Endothelial cell of umbilical vein (primary cell): ENCODE measurements around the gene PPP2R2C. TPM values are rescaled to one million over a fixed set of nuclear protein-coding genes. Genes with fewer than 3 reads are reported as not detected.

Experiments
- BruUV-seq: library from RNA; stranded (reverse); fragments of 400-500 nt; replicated peaks from 2 replicates; lab custom pipeline; 2021; lab: Mats Ljungman, UMichigan
- CTCF ChIA-PET: fragments of 300-600, 350-600 bp; sonication (Branson Sonifier 250); formaldehyde crosslinking; loops from one replicate; lab custom pipeline; 2021; ENCODE audit warnings: antibody characterized with exemption, inconsistent platforms; lab: Charles Lee
- POLR2A ChIA-PET: fragments of 300-600, 350-600 bp; sonication (Branson Sonifier 250); formaldehyde crosslinking; loops from one replicate; lab custom pipeline; 2021; ENCODE audit warnings: antibody characterized with exemption, inconsistent platforms; lab: Charles Lee
- DNase-seq: peaks from one replicate; pipeline ENCODE4 v3.0.0-alpha.2; 2011; ENCODE audit warnings: low read depth, low spot score
- FAIRE-seq: peaks from 2 replicates; lab custom pipeline; 2011; peaks lifted over from hg19 to GRCh38; lab: Jason Lieb, UNC
- H2AFZ ChIP-seq: 2 replicates; pipeline ENCODE4 v1.6.0; 2012; ENCODE audit warnings: low read depth, low read length, control low read depth, inconsistent platforms
- H3K27ac ChIP-seq: 2 replicates; pipeline ENCODE4 v1.5.1; 2011; ENCODE audit warnings: low read depth, mild to moderate bottlenecking, control low read depth, low read length, moderate library complexity; ENCODE audit not compliant: insufficient read depth
- H3K27me3 ChIP-seq, 2 experiments: 2 replicates each; pipeline versions ENCODE4 v1.6.0 to v1.6.1; 2011; ENCODE audit warnings: low read length in 2 of 2, mixed read lengths in 1 of 2; ENCODE audit not compliant: control insufficient read depth in 2 of 2, insufficient read depth in 2 of 2
- H3K36me3 ChIP-seq, 2 experiments: 2 replicates in 1 of 2; 3 replicates in 1 of 2; pipeline ENCODE4 v1.5.1; 2011; ENCODE audit warnings: low read length in 2 of 2, mild to moderate bottlenecking in 1 of 2, moderate library complexity in 1 of 2; ENCODE audit not compliant: control insufficient read depth in 2 of 2, insufficient read depth in 2 of 2; ENCODE audit errors: extremely low read depth in 1 of 2
- H3K4me1 ChIP-seq: 3 replicates; pipeline ENCODE4 v1.5.1; 2011; ENCODE audit warnings: mild to moderate bottlenecking, low read length; ENCODE audit not compliant: control insufficient read depth, insufficient read depth; ENCODE audit errors: extremely low read depth
- H3K4me2 ChIP-seq: 2 replicates; pipeline ENCODE4 v1.6.1; 2011; ENCODE audit warnings: low read length, control low read depth, mixed read lengths; ENCODE audit not compliant: insufficient read depth
- H3K4me3 ChIP-seq, 3 experiments: fragments of 200-600 bp in 1 of 3; sonication (generic), shearing (Covaris generic) in 1 of 3; replicated peaks in 1 of 3; 2 replicates each; pipeline ENCODE4 v1.5.1; 2011 to 2016; ENCODE audit warnings: control low read depth in 3 of 3, low read length in 3 of 3, mild to moderate bottlenecking in 2 of 3, inconsistent platforms in 1 of 3, low read depth in 1 of 3, moderate library complexity in 1 of 3; ENCODE audit not compliant: insufficient read depth in 1 of 3
- H3K79me2 ChIP-seq: 2 replicates; pipeline ENCODE4 v1.6.0; 2012; ENCODE audit warnings: low read length, inconsistent platforms; ENCODE audit not compliant: control insufficient read depth, insufficient read depth
- H3K9ac ChIP-seq: replicated peaks from 2 replicates; pipeline ENCODE3; 2011; ENCODE audit warnings: low read length, control low read depth; ENCODE audit not compliant: insufficient read depth; ENCODE audit errors: extremely low read depth
- H3K9me1 ChIP-seq: replicated peaks from 3 replicates; pipeline ENCODE4 v1.6.0; 2011; ENCODE audit warnings: mild to moderate bottlenecking, low read length; ENCODE audit not compliant: control insufficient read depth, insufficient read depth; ENCODE audit errors: extremely low read depth
- H3K9me3 ChIP-seq: replicated peaks from 2 replicates; pipeline ENCODE4 v1.5.1; 2012; ENCODE audit warnings: low read length, inconsistent platforms; ENCODE audit not compliant: control insufficient read depth, insufficient read depth
- H4K20me1 ChIP-seq: replicated peaks from 2 replicates; pipeline ENCODE3; 2011; ENCODE audit warnings: mild to moderate bottlenecking, low read length; ENCODE audit not compliant: control insufficient read depth, insufficient read depth; ENCODE audit errors: extremely low read depth
- EZH2 ChIP-seq: IDR thresholded peaks from 2 replicates; pipeline ENCODE4 v1.6.1; 2012; ENCODE audit warnings: borderline replicate concordance, low read depth, mild to moderate bottlenecking, moderate library complexity, low read length, inconsistent platforms; ENCODE audit not compliant: severe bottlenecking
- FOS ChIP-seq: IDR thresholded peaks from 2 replicates; pipeline ENCODE4 v1.6.1; 2011; ENCODE audit warnings: mild to moderate bottlenecking, low read length, moderate library complexity, borderline replicate concordance; ENCODE audit not compliant: insufficient read depth
- GATA2 ChIP-seq: IDR thresholded peaks from 2 replicates; pipeline ENCODE4 v1.7.0; 2011; ENCODE audit warnings: low read depth, mild to moderate bottlenecking, moderate library complexity, mixed read lengths, low read length; ENCODE audit not compliant: insufficient read length, insufficient read depth
- JUN ChIP-seq: IDR thresholded peaks from 2 replicates; pipeline ENCODE4 v1.6.1; 2011; ENCODE audit warnings: borderline replicate concordance, low read depth; ENCODE audit not compliant: insufficient read length, insufficient read depth
- MYC ChIP-seq: IDR thresholded peaks from one replicate; pipeline ENCODE4 v1.6.1; 2011; ENCODE audit warnings: mild to moderate bottlenecking, low read depth, low read length
- POLR2A ChIP-seq: IDR thresholded peaks from 2 replicates; pipeline ENCODE4 v1.6.1; 2012; ENCODE audit warnings: low read depth, mild to moderate bottlenecking, control low read depth, low read length
- POLR2AphosphoS5 ChIP-seq: IDR thresholded peaks from 2 replicates; pipeline ENCODE4 v1.6.1; 2012; ENCODE audit warnings: low read depth, mild to moderate bottlenecking, control low read depth, low read length, moderate library complexity; ENCODE audit not compliant: insufficient read depth
- dilution Hi-C: fragments of 300-500 bp; cut with MboI; formaldehyde crosslinking; loops from one replicate; pipeline ENCODE4 v1.15.0; 2019; ENCODE audit warnings: low sequenced_read_pairs; ENCODE audit not compliant: extremely low pct_ligation_motif_present
- intact Hi-C: fragments of 100-400 bp; cut with micrococcal nuclease; formaldehyde crosslinking; loops from one replicate; pipeline ENCODE4 v1.10.0; 2022
- polyA plus RNA-seq, 4 experiments: library from polyadenylated mRNA; depleted of rRNA in 3 of 4; stranded (reverse) in 3 of 4; unstranded in 1 of 4; fragments of >200 nt; gene quantifications; 2 replicates each; pipeline versions ENCODE4 v1.2.1 to v1.2.3, GENCODE V29; 2011 to 2012; ENCODE audit warnings: missing spikeins in 1 of 4
- total RNA-seq: library from RNA; stranded (reverse); gene quantifications from 2 replicates; pipeline ENCODE4 v1.2.3, GENCODE V29; 2021
- TF ChIP-seq, protein P1 (sequence below), 2 donors: IDR thresholded peaks; 1 replicate in 1 of 2; 2 replicates in 1 of 2; pipeline ENCODE4 v1.5.1; 2011; ENCODE audit warnings: low read length in 2 of 2, mild to moderate bottlenecking in 2 of 2, moderate library complexity in 2 of 2, control low read depth in 1 of 2, inconsistent platforms in 1 of 2, low read depth in 1 of 2; ENCODE audit not compliant: insufficient read depth in 1 of 2; ENCODE audit errors: extremely low read depth in 1 of 2
- TF ChIP-seq, protein P2 (sequence below): IDR thresholded peaks from 2 replicates; pipeline ENCODE4 v1.6.1; 2011; ENCODE audit not compliant: insufficient read depth, insufficient read length

Gene PPP2R2C
- total and polyA plus RNA-seq, 2 donors (not counting 3 experiments of a cell fraction or from before 2014, with no cell fraction given): 0.03 to 0.09 TPM

DNA sequence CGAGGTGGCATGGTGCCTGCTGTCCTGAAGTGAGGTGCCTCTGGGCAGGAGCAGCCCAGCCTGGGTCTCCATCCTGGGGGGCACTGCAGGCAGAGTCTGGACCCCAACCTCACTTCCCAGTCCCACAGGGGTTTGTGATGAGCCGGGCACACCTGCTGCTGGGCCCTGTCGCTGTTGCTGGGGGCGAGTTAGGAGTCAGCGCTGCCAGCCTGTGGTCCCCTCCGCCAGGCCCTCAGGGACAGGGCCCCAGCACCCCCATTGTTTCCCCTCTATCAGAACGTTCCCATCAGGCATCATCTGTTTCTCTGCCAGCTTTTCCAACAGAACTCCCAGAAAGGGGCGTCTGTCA, 179.3 kb downstream of the PPP2R2C start:
- Histone ChIP-seq H3K9ac (no peak overlapping the region), H3K27ac (no peak overlapping the region), H3K9me1 (no peaks in the 10 kb centered on the region), H4K20me1 (no peaks in the 10 kb centered on the region), H3K27me3 (no peaks in the 10 kb centered on the region), H3K4me3 (no peak overlapping the region), H3K36me3 (peaks cover 0 to 53% of the 10 kb centered on the region in 2 experiments), H2AFZ (no peak overlapping the region), H3K4me1 (no peaks in the 10 kb centered on the region), H3K9me3 (no peaks in the 10 kb centered on the region), H3K79me2 (no peaks in the 10 kb centered on the region), H3K4me2 (no peak overlapping the region)
- TF ChIP-seq FOS (no peak), POLR2AphosphoS5 (no peak), POLR2A (no peak), EZH2 (no peak), JUN (no peak), MYC (no peak), GATA2 (no peak)
- TF ChIP-seq, protein P1, sequence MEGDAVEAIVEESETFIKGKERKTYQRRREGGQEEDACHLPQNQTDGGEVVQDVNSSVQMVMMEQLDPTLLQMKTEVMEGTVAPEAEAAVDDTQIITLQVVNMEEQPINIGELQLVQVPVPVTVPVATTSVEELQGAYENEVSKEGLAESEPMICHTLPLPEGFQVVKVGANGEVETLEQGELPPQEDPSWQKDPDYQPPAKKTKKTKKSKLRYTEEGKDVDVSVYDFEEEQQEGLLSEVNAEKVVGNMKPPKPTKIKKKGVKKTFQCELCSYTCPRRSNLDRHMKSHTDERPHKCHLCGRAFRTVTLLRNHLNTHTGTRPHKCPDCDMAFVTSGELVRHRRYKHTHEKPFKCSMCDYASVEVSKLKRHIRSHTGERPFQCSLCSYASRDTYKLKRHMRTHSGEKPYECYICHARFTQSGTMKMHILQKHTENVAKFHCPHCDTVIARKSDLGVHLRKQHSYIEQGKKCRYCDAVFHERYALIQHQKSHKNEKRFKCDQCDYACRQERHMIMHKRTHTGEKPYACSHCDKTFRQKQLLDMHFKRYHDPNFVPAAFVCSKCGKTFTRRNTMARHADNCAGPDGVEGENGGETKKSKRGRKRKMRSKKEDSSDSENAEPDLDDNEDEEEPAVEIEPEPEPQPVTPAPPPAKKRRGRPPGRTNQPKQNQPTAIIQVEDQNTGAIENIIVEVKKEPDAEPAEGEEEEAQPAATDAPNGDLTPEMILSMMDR (IDR thresholded peaks at IDR 0.05; ENCODE audit: extremely low read depth in 1 of 2, insufficient read depth in 1 of 2, low read depth in 1 of 2, low read length in 2 of 2): no peak
- TF ChIP-seq, protein P2, sequence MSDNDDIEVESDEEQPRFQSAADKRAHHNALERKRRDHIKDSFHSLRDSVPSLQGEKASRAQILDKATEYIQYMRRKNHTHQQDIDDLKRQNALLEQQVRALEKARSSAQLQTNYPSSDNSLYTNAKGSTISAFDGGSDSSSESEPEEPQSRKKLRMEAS: no peak
- ChIA-PET CTCF (interaction anchor here (1.3 kb wide), 1 partner anchor 35 kb away, joined by 5 read pairs; no protein-coding TSS in a partner anchor), POLR2A (no interaction called here)
- intact Hi-C loops: no loop called here
- no TSS peak for BruUV-seq
- dilution Hi-C loops: no loop called here
- DNase-seq: no peak
- FAIRE-seq: no peak
